A549 (cell line): ENCODE data around the gene CHN1. TPM values are rescaled to one million over a fixed set of nuclear protein-coding genes. Genes with fewer than 3 reads are reported as not detected.

Source experiments
- ATAC-seq, 2 experiments: fragments of 200-7000 bp in 1 of 2; fragments of >200 bp in 1 of 2; cut with Nextera tagmentation in 1 of 2; cut with Tn5 transposase in 1 of 2; 3 replicates each; pipeline versions ENCODE4 v1.8.0 to v1.9.1; 2018 to 2020; ENCODE audit warnings: mild to moderate bottlenecking in 1 of 2, moderate library complexity in 1 of 2
- CTCF ChIA-PET: fragments of 300-600 bp; sonication (Branson Sonifier 250); formaldehyde crosslinking; extraction: SDS; loops from one replicate; lab custom pipeline; 2021; ENCODE audit warnings: antibody characterized with exemption, inconsistent platforms; lab: Yijun Ruan, JAX
- POLR2A ChIA-PET: fragments of 350-600 bp; formaldehyde crosslinking; extraction: SDS; loops from one replicate; lab custom pipeline; 2021; ENCODE audit warnings: antibody characterized with exemption, inconsistent platforms; lab: Yijun Ruan, JAX
- DNase-seq, 2 experiments: peaks; one replicate each; pipeline versions ENCODE4 v3.0.0 to v3.0.0-alpha.2; 2011 to 2016; ENCODE audit warnings: low read depth in 1 of 2, low spot score in 1 of 2
- FAIRE-seq: peaks from 2 replicates; lab custom pipeline; 2011; peaks lifted over from hg19 to GRCh38; lab: Jason Lieb, UNC
- H3K27ac ChIP-seq, 2 experiments: fragments of >200 bp; sonication (Bioruptor Twin); formaldehyde crosslinking; 3 replicates each; pipeline ENCODE4 v1.5.1; 2016 to 2017
- H3K4me1 ChIP-seq: fragments of >200 bp; sonication (Bioruptor Twin); formaldehyde crosslinking; 3 replicates; pipeline ENCODE4 v1.6.1; 2016
- H3K4me2 ChIP-seq: fragments of >200 bp; sonication (Bioruptor Twin); formaldehyde crosslinking; 3 replicates; pipeline ENCODE4 v1.6.1; 2016
- H3K4me3 ChIP-seq: fragments of >200 bp; sonication (Bioruptor Twin); formaldehyde crosslinking; 3 replicates; pipeline ENCODE4 v1.5.1; 2016
- H3K9me3 ChIP-seq: fragments of >200 bp; sonication (Bioruptor Twin); formaldehyde crosslinking; 3 replicates; pipeline ENCODE4 v1.6.1; 2016
- CHD2 ChIP-seq: fragments of 150-350 bp; IDR thresholded peaks from 2 replicates; pipeline ENCODE4 v1.6.1; 2014; ENCODE audit warnings: low read length; ENCODE audit not compliant: partially characterized antibody
- CHD4 ChIP-seq: fragments of 200-600 bp; sonication (generic); IDR thresholded peaks from 2 replicates; pipeline ENCODE4 v1.6.1; 2016; ENCODE audit warnings: antibody characterized with exemption, mild to moderate bottlenecking, borderline replicate concordance
- EHF ChIP-seq: fragments of 250-450 bp; sonication (Bioruptor Pico); IDR thresholded peaks from 2 replicates; pipeline ENCODE4 v1.5.0; 2020; ENCODE audit warnings: mild to moderate bottlenecking
- EP300 ChIP-seq, 2 experiments: fragments of >200 bp; sonication (Bioruptor Twin); formaldehyde crosslinking; IDR thresholded peaks; 2 replicates in 1 of 2; 3 replicates in 1 of 2; pipeline ENCODE4 v1.6.1; 2016 to 2017
- FOXS1 ChIP-seq: fragments of 250-450 bp; sonication (Bioruptor Pico); IDR thresholded peaks from 2 replicates; pipeline ENCODE4 v1.5.0; 2020; ENCODE audit warnings: mild to moderate bottlenecking, moderate library complexity
- GATA3 ChIP-seq: IDR thresholded peaks from 2 replicates; pipeline ENCODE4 v1.6.1; 2012; ENCODE audit warnings: borderline replicate concordance
- HOXA7 ChIP-seq: fragments of 250-450 bp; sonication (Bioruptor Pico); IDR thresholded peaks from 2 replicates; pipeline ENCODE4 v1.5.0; 2020; ENCODE audit warnings: mild to moderate bottlenecking, moderate library complexity
- JUN ChIP-seq, 2 experiments: fragments of >200 bp; sonication (Bioruptor Twin); formaldehyde crosslinking; IDR thresholded peaks; 2 replicates in 1 of 2; 3 replicates in 1 of 2; pipeline ENCODE4 v1.6.1; 2016 to 2017
- JUNB ChIP-seq: fragments of >200 bp; sonication (Bioruptor Twin); formaldehyde crosslinking; IDR thresholded peaks from 2 replicates; pipeline ENCODE4 v1.6.1; 2016
- KDM1A ChIP-seq: fragments of 200-600 bp; sonication (generic); IDR thresholded peaks from 2 replicates; pipeline ENCODE4 v1.6.1; 2016; ENCODE audit warnings: low read depth, mild to moderate bottlenecking
- MAFK ChIP-seq: fragments of 450-650 bp; IDR thresholded peaks from 2 replicates; pipeline ENCODE4 v1.6.1; 2014; ENCODE audit not compliant: partially characterized antibody
- MAZ ChIP-seq: fragments of 150-350 bp; IDR thresholded peaks from 2 replicates; pipeline ENCODE4 v1.6.1; 2014; ENCODE audit warnings: antibody characterized with exemption, low read depth, low read length, borderline replicate concordance
- MYC ChIP-seq: IDR thresholded peaks from 2 replicates; pipeline ENCODE4 v1.6.1; 2012; ENCODE audit warnings: mild to moderate bottlenecking, inconsistent platforms, low read length, improper control_type of control experiment, borderline replicate concordance
- NPAS2 ChIP-seq: fragments of 250-450 bp; sonication (Bioruptor Pico); IDR thresholded peaks from 2 replicates; pipeline ENCODE4 v1.8.0; 2022; ENCODE audit warnings: mild to moderate bottlenecking, moderate library complexity, borderline replicate concordance
- PHF8 ChIP-seq: fragments of 200-600 bp; sonication (generic); IDR thresholded peaks from 2 replicates; pipeline ENCODE4 v1.6.1; 2016; ENCODE audit warnings: low read depth, mild to moderate bottlenecking, antibody characterized with exemption, moderate library complexity, borderline replicate concordance
- RAD21 ChIP-seq, 2 experiments: fragments of >200 bp in 1 of 2; sonication (Bioruptor Twin) in 1 of 2; formaldehyde crosslinking in 1 of 2; IDR thresholded peaks in 1 of 2; conservative IDR thresholded peaks in 1 of 2; 2 replicates in 1 of 2; 3 replicates in 1 of 2; pipeline ENCODE4 v1.6.1; 2012 to 2018; ENCODE audit warnings: inconsistent platforms in 1 of 2
- RCOR1 ChIP-seq: fragments of 150-350 bp; IDR thresholded peaks from 2 replicates; pipeline ENCODE4 v1.6.1; 2014; ENCODE audit warnings: antibody characterized with exemption, low read length, low read depth
- RNF2 ChIP-seq: fragments of 200-600 bp; sonication (generic); IDR thresholded peaks from 2 replicates; pipeline ENCODE4 v1.6.1; 2016; ENCODE audit warnings: low read depth, mild to moderate bottlenecking, antibody characterized with exemption, moderate library complexity, borderline replicate concordance
- SMC3 ChIP-seq: fragments of >200 bp; sonication (Bioruptor Twin); formaldehyde crosslinking; IDR thresholded peaks from 3 replicates; pipeline ENCODE4 v1.6.1; 2018; ENCODE audit warnings: inconsistent platforms
- SREBF2 ChIP-seq: fragments of 450-650 bp; IDR thresholded peaks from 2 replicates; pipeline ENCODE4 v1.6.1; 2014; ENCODE audit warnings: mild to moderate bottlenecking, moderate library complexity
- TFCP2L1 ChIP-seq: fragments of 250-450 bp; sonication (Bioruptor Pico); IDR thresholded peaks from 2 replicates; pipeline ENCODE4 v1.5.0; 2021; ENCODE audit warnings: mild to moderate bottlenecking
- ZC3H11A ChIP-seq: fragments of 450-650 bp; IDR thresholded peaks from 2 replicates; pipeline ENCODE4 v1.6.1; 2014; ENCODE audit warnings: antibody characterized with exemption, mild to moderate bottlenecking
- ZNF302 ChIP-seq: fragments of 250-450 bp; sonication (Bioruptor Pico); IDR thresholded peaks from 2 replicates; pipeline ENCODE4 v1.9.0; 2021; ENCODE audit warnings: inconsistent platforms, mild to moderate bottlenecking, moderate library complexity
- ZSCAN20 ChIP-seq: fragments of 250-450 bp; sonication (Bioruptor Pico); IDR thresholded peaks from 2 replicates; pipeline ENCODE4 v1.8.0; 2022; ENCODE audit warnings: mild to moderate bottlenecking, moderate library complexity
- WGBS: methylation state at CpG from one replicate; pipeline ENCODE4 v1.1.6; 2017; ENCODE audit errors: missing lambda C conversion rate; 5-methylcytosine and 5-hydroxymethylcytosine counted together
- polyA plus RNA-seq, 4 experiments: library from polyadenylated mRNA; depleted of rRNA in 3 of 4; stranded (reverse); fragments of >200 nt; fragmentation: RNase III in 1 of 4; extraction: RNeasy Plus Mini Kit Qiagen cat#74134 plus additional on column Dnase treatment in 1 of 4; gene quantifications; 2 replicates in 3 of 4; 3 replicates in 1 of 4; pipeline ENCODE4 v1.2.3, GENCODE V29; 2011 to 2017
- TF ChIP-seq, protein P1 (sequence below): IDR thresholded peaks from 2 replicates; pipeline ENCODE4 v1.6.1; 2012
- TF ChIP-seq, protein P2 (sequence below): fragments of 450-650 bp; IDR thresholded peaks from 2 replicates; pipeline ENCODE4 v1.6.1; 2014; ENCODE audit warnings: antibody characterized with exemption
- TF ChIP-seq, protein P3 (sequence below): fragments of >200 bp; sonication (Bioruptor Twin); formaldehyde crosslinking; IDR thresholded peaks from 3 replicates; pipeline ENCODE4 v1.5.1; 2016
- TF ChIP-seq, protein P4 (sequence below): fragments of 250-450 bp; sonication (Bioruptor Pico); IDR thresholded peaks from 2 replicates; pipeline ENCODE4 v1.5.0; 2020; ENCODE audit warnings: low read depth, mild to moderate bottlenecking, moderate library complexity
- TF ChIP-seq, protein P5 (sequence below): fragments of >200 bp; sonication (Bioruptor Twin); formaldehyde crosslinking; IDR thresholded peaks from 2 replicates; pipeline ENCODE4 v1.6.1; 2016

Gene CHN1
- polyA plus RNA-seq, 2 of the 4 experiments (the other 2 are of a cell fraction), result 20.9 to 46.6 TPM

DNA sequence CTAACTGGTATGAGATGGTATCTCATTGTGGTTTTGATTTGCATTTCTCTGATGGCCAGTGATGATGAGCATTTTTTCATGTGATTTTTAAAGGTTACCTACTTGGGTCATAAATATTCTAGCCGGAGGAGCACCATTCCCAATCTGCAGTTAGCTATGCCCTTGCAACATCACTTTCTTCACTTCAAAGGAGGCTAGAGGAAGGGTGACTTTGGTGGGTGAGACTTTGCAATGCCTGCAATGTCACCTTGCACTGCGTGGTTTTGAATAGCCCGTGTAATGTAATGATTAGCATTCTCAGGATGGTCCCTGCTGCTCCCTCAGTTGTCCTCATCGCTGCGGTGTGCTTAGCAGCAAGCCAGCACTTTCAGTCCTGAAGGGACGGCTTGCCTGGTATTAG lies 184.8 kb downstream of the CHN1 start (continued):
- TF ChIP-seq, protein P1, sequence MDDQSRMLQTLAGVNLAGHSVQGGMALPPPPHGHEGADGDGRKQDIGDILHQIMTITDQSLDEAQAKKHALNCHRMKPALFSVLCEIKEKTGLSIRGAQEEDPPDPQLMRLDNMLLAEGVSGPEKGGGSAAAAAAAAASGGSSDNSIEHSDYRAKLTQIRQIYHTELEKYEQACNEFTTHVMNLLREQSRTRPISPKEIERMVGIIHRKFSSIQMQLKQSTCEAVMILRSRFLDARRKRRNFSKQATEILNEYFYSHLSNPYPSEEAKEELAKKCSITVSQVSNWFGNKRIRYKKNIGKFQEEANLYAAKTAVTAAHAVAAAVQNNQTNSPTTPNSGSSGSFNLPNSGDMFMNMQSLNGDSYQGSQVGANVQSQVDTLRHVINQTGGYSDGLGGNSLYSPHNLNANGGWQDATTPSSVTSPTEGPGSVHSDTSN, result no peak
- TF ChIP-seq JUNB, result no peak

DNA sequence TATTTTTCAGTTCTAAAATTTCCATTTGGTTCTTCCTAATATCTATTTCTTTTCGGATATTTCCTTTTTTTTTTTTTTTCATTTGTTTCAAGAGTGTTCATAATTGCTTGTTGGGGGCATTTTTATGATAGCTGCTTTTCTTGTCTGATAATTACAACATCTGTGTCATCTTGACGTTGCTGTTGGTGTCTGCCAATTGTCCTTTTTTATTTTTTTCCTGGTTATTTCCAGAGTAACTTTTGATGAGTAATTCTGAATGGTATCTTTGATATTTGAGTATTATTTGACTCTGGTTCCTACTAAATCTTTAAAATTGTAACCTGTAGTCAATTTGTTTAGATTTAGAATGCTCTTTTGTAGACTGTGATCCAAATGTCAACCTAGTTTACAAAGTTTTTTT lies 189.7 kb downstream of the CHN1 start:
- DNase-seq, result no peak
- WGBS, result 59% methylated on average over 2 of the region's 2 CpGs
- no peak overlapping the region for H3K27ac ChIP-seq
- ATAC-seq, result no peak
- peaks cover 4% of the 10 kb centered on the region; the same call in 1 of the 3 replicates for H3K4me1 ChIP-seq
- H3K4me2 ChIP-seq, result no peak overlapping the region
- ChIA-PET POLR2A (no interaction called here), CTCF (interaction anchor here (0.7 to 2.1 kb wide), 3 partner anchors 13 to 169 kb away, joined by 3 to 7 read pairs (median 5); no protein-coding TSS in a partner anchor)
- FAIRE-seq, result no peak
- no peak for TF ChIP-seq TFCP2L1
- TF ChIP-seq RCOR1, result no peak
- no peak for TF ChIP-seq RAD21 (conservative IDR thresholded peaks at IDR 0.05 in 1 of 2, IDR thresholded peaks at IDR 0.05 in 1 of 2)
- no peak for TF ChIP-seq RNF2
- TF ChIP-seq MAFK, result no peak
- no peak for TF ChIP-seq GATA3
- no peak for TF ChIP-seq CHD4
- no peak for TF ChIP-seq EHF (CRISPR knock-in tag)
- TF ChIP-seq, protein P2, sequence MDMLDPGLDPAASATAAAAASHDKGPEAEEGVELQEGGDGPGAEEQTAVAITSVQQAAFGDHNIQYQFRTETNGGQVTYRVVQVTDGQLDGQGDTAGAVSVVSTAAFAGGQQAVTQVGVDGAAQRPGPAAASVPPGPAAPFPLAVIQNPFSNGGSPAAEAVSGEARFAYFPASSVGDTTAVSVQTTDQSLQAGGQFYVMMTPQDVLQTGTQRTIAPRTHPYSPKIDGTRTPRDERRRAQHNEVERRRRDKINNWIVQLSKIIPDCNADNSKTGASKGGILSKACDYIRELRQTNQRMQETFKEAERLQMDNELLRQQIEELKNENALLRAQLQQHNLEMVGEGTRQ, result no peak
- TF ChIP-seq HOXA7 (CRISPR knock-in tag), result no peak
- no peak for TF ChIP-seq SREBF2
- no peak for TF ChIP-seq JUN (IDR thresholded peaks at IDR 0.05)
- no peak for TF ChIP-seq FOXS1 (CRISPR knock-in tag)
- TF ChIP-seq CHD2, result no peak
- TF ChIP-seq NPAS2 (CRISPR knock-in tag), result no peak
- TF ChIP-seq MAZ, result no peak
- TF ChIP-seq SMC3, result no peak
- H3K4me3 ChIP-seq, result no peak overlapping the region
- H3K9me3 ChIP-seq, result no peaks in the 10 kb centered on the region

DNA sequence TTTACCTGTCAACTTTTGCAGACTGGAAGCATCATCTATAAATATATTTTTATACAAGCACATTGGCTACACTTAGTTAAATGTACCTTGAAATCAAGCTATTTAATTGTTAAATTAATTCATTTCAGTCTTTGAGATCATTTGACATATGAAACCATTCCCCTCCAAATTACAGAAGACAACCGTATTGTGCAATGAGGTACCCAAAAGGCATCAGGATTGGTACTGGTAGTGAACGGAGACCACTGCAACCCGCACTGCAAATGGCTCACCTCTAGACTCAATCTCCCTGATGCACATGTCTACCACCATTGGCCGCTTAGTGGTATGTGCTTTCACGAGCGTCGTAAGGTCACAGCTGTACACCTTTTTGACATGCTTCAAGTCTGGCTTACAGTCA lies 193.1 kb downstream of the CHN1 start:
- WGBS, result 91% methylated on average over 7 of the region's 7 CpGs
- Histone ChIP-seq H3K4me3 (no peak overlapping the region), H3K9me3 (no peaks in the 10 kb centered on the region), H3K4me1 (peaks cover 4% of the 10 kb centered on the region; the same call in 1 of the 3 replicates), H3K27ac (no peak overlapping the region), H3K4me2 (no peak overlapping the region)
- POLR2A ChIA-PET, result no interaction called here
- CTCF ChIA-PET, result interaction anchor here (1.6 to 2.9 kb wide), 2 partner anchors 13 to 40 kb away, joined by 3 to 11 read pairs; no protein-coding TSS in a partner anchor
- ATAC-seq (no peak), FAIRE-seq (no peak), DNase-seq (no peak)
- TF ChIP-seq EP300 (IDR thresholded peaks at IDR 0.05) (no peak), ZSCAN20 (CRISPR knock-in tag) (no peak), JUN (IDR thresholded peaks at IDR 0.05) (no peak), ZNF302 (no peak), RCOR1 (no peak), MAFK (no peak), MYC (no peak), GATA3 (no peak), KDM1A (no peak), SREBF2 (no peak), MAZ (no peak), PHF8 (no peak), JUNB (no peak), ZC3H11A (no peak)
- TF ChIP-seq, protein P3, sequence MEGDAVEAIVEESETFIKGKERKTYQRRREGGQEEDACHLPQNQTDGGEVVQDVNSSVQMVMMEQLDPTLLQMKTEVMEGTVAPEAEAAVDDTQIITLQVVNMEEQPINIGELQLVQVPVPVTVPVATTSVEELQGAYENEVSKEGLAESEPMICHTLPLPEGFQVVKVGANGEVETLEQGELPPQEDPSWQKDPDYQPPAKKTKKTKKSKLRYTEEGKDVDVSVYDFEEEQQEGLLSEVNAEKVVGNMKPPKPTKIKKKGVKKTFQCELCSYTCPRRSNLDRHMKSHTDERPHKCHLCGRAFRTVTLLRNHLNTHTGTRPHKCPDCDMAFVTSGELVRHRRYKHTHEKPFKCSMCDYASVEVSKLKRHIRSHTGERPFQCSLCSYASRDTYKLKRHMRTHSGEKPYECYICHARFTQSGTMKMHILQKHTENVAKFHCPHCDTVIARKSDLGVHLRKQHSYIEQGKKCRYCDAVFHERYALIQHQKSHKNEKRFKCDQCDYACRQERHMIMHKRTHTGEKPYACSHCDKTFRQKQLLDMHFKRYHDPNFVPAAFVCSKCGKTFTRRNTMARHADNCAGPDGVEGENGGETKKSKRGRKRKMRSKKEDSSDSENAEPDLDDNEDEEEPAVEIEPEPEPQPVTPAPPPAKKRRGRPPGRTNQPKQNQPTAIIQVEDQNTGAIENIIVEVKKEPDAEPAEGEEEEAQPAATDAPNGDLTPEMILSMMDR, result no peak
- TF ChIP-seq, protein P2, result no peak
- TF ChIP-seq, protein P4, sequence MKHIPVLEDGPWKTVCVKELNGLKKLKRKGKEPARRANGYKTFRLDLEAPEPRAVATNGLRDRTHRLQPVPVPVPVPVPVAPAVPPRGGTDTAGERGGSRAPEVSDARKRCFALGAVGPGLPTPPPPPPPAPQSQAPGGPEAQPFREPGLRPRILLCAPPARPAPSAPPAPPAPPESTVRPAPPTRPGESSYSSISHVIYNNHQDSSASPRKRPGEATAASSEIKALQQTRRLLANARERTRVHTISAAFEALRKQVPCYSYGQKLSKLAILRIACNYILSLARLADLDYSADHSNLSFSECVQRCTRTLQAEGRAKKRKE, result no peak
- TF ChIP-seq, protein P5, sequence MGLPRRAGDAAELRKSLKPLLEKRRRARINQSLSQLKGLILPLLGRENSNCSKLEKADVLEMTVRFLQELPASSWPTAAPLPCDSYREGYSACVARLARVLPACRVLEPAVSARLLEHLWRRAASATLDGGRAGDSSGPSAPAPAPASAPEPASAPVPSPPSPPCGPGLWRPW, result no peak
